Stimulated activated CD8-positive, alpha-beta memory T cell treated with anti-CD3 and anti-CD28 coated beads, Interleukin-2, amount 100 ng/mL, for 1 hour (primary cell): Measurements from ENCODE around the gene ASXL3.

Experiments used
- DNase-seq, 2 donors: peaks; one replicate each; pipeline ENCODE4 v3.0.0-alpha.2; 2020; ENCODE audit warnings: low read depth in 2 of 2

ASXL3 gene

DNA sequence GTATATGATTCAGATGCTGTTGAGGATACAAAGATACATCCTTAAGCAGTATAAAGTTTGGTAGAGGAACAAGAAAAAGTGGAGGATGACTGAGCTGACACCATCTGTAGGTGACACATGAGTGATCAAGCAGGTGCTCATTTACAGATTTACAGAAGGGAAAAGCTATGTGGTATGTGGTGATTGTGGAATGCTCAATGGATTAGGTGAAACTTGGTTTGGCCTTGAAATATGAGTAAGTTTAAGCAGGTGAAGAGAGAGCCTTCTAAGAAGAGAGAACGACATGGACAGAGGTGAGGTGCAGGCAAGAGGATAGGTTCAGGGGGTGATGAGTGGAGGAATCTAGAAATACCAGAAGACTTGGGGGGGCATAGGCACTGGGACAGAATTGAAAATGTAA is 5.9 kb downstream of the ASXL3 start:
- DNase-seq: no peak

DNA sequence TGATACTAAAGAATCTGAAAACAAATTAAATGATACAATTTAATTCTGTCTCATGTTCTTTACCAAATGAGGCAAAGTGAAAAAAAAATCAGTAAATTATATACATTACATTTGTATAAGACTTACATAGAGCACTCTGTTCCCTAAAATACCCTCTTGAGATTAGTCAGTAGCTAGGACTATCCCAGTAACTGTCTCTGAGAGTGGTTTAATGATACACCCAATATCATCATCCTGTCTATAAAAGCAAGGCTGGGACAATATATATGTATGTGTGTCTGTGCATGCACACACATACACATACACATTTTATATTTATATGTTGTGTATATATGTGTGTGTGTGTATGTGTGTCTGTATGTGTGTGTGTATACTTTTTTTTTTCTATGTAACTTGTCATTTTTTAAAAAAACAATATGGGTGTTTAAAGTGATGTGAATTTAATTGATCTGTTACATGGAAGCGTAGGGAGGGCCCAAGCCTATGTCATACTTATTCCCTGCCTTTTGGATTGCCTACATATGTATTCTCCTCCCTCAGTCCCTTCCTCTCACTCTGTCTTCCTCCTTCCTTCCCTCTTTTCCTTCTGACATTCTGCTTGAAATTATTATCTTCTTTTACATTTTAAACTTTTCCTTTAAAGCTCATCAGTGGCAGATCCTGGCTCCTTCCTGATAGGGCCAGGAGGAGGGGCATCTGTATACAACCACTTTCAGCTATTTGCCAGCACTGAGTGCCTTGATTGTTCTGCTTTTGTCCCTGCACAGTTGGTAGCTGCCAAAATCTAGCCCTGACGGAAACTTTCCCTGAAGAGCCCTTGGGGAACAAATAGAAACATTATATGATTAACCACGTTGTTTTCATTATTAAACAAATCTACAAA is 6.8 kb downstream of the ASXL3 start:
- no peak for DNase-seq

DNA sequence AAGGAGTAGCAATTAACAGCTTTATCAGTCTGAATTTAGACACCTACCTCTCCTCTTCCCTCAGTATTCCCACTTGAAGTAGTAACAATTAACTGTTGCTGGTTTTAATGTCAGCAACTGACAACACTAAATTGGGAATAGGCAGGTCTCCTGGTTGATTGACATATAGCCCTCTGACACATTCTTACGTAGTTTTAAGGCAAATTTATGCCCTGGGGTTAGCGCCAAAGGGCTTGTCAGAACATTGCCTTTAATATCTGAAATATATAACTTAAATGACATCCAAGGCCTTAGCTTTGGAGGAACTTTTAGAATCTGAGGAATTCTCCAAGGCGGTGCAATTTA is 7.4 kb downstream of the ASXL3 start:
- DNase-seq: no peak

DNA sequence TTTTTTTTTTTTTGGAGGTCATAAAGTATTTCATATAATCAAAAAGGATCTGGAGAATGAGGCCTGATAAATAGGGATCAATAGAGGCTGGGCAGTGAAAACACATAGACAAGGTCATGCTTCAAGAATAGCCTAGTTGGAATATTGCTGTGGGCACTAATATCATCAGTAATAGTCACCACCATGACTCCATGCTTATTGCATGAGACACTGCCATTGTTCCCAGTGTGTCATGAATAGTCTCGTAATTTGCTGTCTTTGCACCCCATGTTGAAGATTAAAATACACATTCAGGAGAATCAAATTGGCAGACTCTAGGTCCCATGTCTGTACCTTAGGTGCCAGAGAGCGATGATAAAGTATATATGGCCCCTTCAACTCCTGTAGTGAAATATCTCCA is 10.3 kb downstream of the ASXL3 start:
- DNase-seq: no peak

DNA sequence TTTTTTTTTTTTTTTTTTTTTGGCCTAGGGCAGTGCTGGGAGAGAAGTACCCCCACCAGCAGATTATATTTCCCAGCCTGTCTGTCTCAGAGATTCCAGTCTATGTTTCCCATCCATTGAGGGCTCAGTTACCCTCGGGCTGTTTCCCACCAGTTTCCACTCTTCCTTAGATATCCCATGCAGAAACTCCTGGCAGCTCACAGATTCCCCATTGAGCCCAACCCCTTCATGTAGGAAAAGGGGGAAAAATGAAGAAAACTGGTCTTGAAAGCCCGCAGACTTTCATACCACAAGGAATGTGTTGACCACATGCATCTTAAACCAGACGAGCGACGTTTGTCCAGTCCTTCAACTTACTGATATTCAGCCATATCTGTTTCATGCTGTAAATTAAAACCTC is 15.2 kb downstream of the ASXL3 start:
- DNase-seq: no peak

DNA sequence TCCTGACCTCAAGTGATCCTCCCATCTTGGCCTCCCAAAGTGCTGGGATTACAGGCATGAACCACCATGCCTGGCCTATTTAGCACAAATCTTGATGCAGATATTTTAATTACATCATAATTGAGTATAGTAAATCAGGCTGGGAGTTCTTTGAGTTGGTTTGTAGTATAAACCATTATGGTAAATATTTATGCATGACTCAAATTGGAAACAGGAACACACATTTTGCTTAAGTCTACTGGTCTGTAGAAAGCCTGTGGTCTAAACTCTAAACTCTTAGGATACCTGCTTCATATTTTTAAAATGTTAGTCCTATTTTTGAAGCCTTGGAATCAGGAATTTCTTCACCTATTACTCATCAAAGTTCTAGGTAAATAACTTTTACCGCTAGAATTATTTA is 16.8 kb downstream of the ASXL3 start:
- no peak for DNase-seq

DNA sequence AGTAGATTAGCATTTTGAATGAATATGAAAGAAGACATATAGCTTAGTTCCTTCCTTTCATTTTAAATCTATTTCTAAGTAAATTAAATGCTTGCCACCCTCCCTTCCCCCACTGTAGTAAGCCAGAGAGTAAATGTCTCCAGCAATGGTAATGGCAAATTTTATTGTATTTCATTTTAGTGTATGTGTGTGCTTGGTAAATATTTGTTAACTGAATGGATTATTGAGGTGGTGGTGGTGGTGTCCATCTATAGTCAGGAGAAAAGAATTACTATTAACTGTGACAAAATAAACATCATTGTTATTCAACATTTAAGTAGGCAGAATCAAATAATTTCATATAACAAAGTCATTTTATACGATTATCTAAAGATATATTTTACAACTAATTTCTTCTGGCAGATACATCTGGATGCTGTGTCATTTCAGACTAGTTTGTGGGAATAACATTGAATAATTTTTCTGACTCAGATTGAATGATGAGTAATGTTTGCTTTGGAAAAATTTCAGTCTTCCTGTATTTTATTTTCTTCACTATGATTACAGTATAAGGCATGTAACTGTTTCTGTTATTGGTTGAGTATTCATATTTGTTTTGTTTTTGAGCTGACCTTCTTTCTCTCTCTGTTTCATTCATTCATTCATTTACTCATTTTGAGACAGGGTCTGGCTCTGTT is 18.3 kb downstream of the ASXL3 start:
- DNase-seq: no peak

DNA sequence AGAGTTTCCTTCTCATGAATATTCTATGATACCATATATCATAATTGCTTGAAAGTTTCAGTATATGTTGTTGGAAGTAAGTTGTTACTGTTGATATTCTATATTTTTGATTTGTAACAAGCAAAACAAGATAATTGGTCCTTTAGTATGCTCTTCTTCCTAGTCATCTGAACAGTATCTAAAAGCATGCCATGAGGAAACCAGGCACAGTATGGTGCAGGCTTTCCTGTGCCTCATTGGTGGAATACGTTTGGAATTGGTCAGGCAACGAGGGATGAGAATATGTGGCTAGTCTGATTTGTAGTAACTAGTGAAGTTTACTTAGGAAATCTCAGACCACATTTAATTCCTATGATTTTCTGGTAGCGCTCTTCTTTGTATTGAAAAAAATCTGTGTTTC is 22.8 kb downstream of the ASXL3 start:
- DNase-seq: no peak

DNA sequence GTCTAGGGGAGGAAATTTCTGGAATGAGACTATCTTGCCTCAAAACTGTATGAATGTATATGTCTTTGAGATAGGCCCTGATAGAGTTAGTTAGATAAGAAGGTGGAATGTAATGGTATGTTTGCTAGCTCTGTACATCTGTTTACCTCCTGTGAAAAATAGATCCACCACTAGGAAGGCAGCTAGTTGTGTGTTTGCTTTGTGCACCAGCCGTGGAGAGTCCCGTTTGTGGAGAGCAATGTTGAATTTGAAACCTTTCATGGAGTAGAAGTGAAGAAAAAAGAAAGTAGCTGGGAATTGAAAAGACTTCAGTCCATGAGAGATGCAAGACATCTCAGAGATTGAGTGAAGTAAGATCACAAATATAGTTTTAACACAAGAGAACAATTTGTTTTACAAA is 25.4 kb downstream of the ASXL3 start:
- DNase-seq: no peak

DNA sequence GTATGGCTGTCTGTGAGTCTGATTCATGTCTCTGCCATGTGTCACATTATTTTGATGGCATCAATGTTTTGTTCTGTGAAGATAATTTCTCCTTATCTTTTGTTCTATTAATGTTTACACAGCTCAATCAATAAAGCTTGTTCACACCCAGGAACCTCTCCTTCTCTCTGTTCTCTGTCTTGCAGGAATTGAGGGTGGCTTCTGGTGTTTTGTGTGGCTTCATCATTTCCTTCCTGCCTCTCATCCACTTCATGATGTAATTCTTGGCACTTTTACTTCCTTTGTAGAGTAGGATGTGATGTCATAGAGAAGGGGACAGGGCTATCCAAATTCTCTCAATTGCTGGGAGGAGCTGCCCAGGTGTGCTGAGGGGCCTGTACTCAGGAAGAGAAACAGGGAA is 27.2 kb downstream of the ASXL3 start:
- no peak for DNase-seq

DNA sequence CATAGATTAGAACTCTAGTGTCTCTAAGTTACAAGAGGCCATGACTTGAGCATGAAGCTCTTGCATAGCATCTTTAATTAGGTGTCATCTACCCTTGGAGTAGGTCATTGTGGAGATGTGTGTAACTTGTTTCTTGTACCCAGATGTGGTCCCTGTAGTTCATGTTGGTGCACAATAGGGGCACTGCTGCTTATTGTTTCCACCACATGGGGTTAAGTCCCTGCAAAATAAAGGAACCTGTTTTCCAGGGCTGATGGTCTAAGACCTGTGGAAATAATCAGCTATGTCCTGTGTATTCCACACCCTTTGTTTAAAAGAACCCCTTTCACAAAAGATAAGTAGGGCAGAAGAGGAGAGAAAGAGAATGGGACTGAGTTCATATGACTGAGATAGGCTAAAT is 28.6 kb downstream of the ASXL3 start:
- no peak for DNase-seq

DNA sequence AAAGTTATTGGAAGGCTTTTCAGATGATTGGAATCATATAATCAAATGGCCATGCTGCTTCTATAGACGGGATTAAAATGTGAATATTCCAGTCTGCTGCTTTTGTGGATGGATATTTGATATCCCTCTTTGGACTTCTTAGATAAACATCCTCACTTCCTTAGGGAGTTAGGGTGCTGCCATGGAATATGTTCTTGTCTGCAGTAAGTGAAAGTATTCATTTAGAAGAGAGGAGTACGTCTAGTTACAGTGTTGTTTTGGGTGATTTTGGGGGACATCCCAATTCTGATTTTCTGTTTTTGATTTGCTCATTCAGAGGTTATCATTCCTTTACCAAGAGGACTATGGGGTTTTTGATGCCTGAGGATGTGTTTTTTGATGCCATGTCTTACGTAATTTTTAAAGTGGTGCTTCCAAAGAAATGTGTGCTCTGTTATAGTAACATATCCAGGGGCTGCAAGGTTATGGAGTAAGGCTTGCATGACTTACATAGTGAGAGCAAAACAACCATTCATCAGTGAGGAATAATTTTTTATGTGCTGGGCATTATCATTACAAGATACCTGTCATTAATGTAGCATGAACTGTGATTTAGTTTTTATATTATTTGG is 33.6 kb downstream of the ASXL3 start:
- DNase-seq: no peak

DNA sequence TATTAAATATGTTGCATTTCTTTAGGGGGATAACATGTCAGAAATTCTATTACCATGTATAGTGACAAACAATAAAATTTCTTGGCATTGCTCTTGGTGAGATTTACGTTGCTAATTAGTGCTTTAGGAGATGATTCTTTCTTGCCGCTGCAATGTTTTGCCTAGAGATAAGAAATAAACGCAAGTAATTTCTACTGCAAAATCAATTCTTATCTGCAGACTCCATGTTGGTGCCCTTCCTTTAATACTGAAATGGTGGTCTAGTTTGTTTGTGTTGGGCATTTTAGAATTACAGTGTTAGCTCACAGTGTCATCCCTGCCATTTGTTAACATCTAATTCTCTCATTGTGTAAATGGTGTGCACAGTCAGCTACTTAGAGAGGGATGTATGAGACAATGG is 34.6 kb downstream of the ASXL3 start:
- DNase-seq: no peak

DNA sequence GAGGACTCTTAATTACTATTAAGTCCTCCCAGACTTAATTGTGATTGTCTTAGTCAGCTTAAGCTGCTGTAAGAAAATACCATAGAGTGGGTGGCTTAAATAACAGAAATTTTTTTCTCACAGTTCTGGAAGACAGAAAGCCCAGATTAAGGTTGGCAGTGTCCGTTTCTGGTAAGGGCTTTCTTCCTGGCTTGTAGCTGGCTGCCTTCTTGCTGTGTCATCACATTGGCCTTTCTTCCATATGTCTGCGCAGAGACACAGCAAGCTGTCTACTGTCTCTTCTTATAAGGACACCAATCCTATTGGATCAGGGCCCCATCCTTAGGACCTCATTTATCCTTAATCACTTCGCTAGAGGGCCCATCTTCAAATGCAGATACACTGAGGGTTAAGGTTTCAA is 38.5 kb downstream of the ASXL3 start:
- no peak for DNase-seq

DNA sequence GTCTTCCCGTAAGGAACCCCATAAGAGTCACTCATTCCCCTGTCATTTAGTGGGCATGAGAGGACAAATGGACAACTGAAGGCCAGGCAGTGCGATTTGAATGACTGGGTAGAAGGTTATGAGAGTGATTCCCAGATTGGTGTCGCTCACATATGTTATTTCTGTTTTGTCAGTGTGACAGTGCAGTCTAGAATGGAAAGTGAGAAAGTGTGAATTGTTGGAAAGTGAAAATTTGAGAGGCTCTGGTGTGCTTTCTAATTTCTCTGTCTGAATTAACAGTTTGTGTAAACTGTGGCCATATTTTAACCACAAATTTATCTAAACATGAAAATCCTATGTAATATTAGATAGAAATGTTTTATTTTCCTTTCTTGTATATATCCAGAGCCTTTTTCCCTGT is 49.1 kb downstream of the ASXL3 start:
- no peak for DNase-seq

DNA sequence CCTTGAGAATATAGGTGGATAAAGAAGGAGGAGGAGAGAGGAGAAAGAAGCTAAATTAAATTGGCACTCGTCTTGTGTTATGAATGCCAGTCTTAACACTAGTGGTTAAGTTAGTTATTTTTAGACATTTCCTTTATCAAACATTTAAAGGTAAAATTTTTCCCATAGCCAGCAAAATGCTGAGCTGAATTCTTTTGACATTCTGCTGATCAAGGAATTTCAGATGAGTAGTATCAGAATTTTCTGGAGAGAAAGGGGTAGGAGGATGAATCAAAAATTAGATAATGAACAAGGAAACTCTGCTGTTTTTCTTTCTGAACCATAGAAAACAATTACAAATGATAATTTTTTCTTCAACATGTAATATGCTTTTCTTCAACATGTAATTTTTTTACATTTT is 52.5 kb downstream of the ASXL3 start:
- no peak for DNase-seq

DNA sequence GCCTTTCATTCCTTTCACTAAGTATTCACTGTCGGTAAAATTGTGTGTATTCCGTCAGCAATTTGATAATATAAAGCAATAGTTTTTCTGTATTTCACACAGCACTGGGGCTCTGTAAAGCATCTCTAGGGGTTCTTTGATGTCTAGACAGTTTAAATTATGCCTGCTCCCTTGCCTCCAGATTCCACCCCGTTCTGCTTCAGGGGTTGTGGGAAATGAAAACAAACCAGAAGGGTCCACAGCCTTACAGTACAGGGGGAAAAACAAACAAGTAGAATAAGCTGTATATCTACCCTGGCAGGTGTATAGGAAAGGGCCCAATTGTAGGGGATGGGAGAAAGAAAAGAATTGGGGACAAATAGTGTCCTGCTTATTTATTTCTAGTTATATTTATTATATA is 63.1 kb downstream of the ASXL3 start:
- DNase-seq: no peak

DNA sequence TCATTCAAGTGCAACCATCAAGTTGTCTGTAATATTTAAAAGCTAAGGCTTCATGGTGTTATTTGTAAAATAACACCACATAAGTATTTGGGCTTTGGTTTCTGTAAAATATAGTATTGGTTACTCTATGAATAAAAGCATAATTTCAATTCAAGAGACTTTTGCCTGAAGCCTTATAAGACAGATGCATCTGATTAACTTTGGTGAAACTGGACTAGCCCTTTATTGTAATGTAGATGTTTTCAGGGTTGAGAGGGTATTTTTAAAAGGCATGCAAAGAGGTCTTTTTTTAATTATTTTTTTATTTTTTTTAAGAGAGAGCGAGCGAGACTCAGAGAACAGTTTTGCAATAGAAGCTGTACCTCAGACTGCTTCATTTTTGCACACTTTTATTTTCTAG is 66.5 kb downstream of the ASXL3 start:
- no peak for DNase-seq

DNA sequence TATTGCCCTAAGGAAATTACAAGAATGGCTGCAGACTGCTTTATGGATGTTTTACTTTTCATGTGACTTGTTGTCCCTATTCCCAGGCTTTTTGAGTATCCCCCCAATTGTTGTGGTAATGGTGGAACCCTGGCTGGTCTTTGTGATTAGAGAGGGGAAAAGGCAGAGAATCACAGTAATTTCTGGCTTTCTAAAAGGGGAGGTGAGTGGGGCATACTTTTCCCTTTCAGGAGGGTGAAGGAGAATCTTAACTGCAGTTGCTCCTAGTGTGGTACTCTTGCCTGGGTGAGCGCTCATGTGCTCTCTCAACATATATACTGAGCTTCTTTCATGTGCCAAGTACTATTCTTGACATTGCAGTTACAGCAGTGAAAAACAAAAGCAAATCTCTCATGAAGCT is 69.3 kb downstream of the ASXL3 start:
- DNase-seq: no peak

DNA sequence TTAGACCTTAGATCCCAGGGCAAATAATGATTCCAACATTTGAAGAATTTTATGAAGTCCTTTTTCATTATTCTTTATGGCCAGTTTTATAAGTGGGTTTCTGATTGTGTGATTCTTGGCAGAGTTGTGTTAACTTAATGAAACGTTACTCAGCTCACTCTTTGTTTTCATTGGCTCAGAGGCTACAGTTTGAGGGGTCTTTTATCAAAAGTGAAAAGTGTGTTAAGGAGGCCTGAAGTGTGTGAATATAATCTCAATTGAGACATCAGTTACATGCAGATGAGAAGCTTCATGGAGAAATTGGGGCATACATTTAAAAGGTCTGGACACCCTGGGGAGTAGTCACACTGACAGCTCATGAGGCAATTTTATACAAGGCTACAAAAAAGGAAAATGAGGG is 74.6 kb downstream of the ASXL3 start:
- DNase-seq: no peak

DNA sequence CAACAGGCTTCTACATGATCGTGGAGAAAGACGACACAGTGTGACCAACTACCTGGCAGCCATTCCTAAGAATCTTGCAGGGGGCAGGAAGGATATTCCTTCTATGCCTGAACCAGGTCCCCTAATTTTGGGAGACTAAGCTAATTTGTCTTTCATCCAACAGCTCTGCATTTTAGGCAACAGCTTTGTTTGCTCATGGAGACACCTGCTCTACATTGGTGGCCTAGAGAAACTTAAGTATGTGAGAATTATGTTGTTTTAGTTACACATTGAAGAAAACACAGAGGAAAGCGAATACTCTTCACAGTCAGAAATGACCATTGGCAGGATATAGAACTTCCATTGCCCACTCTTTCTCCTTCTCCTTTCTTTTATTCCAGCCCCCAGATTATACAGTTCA is 75.2 kb downstream of the ASXL3 start:
- DNase-seq: no peak

DNA sequence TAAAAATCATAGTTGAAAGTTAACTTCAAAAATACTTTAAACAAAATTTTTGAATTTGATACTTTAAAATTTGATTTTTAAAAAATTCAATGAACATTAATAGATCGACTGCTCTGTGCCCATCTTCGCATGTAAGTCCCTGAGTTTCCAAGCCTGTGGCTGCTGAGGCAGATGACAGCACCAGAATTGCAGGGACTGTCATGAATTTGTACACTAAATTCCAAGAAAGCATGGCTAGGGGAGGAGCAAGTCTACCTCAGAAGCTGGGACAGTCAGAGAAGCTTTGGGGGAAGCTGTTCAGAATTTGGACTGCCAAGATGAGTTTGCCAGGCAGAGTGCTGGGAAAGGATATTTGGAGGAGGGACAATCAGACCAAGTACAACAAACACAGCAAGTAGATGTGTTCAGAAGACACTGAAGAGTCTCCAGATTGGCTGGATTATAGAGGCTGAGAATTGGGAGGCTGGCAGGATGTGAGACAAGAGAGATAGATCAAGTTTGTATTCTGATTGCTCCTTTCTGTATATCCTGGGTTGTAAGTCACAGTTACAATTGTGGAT is 79.0 kb downstream of the ASXL3 start:
- DNase-seq: no peak
